Measurements from ENCODE around the gene ATP2B2. TPM values are rescaled to one million over a fixed set of nuclear protein-coding genes. Genes with fewer than 3 reads are reported as not detected.

The ATP2B2 gene
- total RNA-seq, 2 donors from 2014 or later = 0.14 to 0.74 TPM

- H3K4me1 ChIP-seq (replicated peaks) = no peaks in the 10 kb centered on the region
- 91% methylated on average over 9 of the region's 9 CpGs for WGBS
- H3K27me3 ChIP-seq (replicated peaks; ENCODE audit: insufficient read depth) = no peaks in the 10 kb centered on the region
- no peak overlapping the region for H3K4me3 ChIP-seq
- no peaks in the 10 kb centered on the region for H3K9me3 ChIP-seq
- no peak overlapping the region for H3K27ac ChIP-seq
- DNase-seq (ENCODE audit: low spot score) = no peak
- intact Hi-C loops (cut with DNase I) = no loop called here
- TF ChIP-seq POLR2AphosphoS5 (IDR thresholded peaks at IDR 0.05) = no peak
- no peak for TF ChIP-seq CTCF (IDR thresholded peaks at IDR 0.05)
- no peak for TF ChIP-seq POLR2A (IDR thresholded peaks at IDR 0.05)
- no peaks in the 10 kb centered on the region for H3K36me3 ChIP-seq
These were observed 93.6 kb downstream of the ATP2B2 start for GRCh38 chr3:10411598-10412332.

- no peak for DNase-seq (ENCODE audit: low spot score)
- Histone ChIP-seq H3K27me3 (replicated peaks; ENCODE audit: insufficient read depth) (no peaks in the 10 kb centered on the region), H3K27ac (no peak overlapping the region), H3K9me3 (no peaks in the 10 kb centered on the region), H3K36me3 (no peaks in the 10 kb centered on the region), H3K4me3 (no peak overlapping the region), H3K4me1 (replicated peaks) (no peaks in the 10 kb centered on the region)
- TF ChIP-seq POLR2A (IDR thresholded peaks at IDR 0.05) = no peak
- TF ChIP-seq CTCF (IDR thresholded peaks at IDR 0.05) = no peak
- no peak for TF ChIP-seq POLR2AphosphoS5 (IDR thresholded peaks at IDR 0.05)
- WGBS = 81% methylated on average over 21 of the region's 21 CpGs
- intact Hi-C loops (cut with DNase I) = no loop called here
These were observed 94.9 kb downstream of the ATP2B2 start for GRCh38 chr3:10410383-10411002.

GRCh38 chr3:10408680-10409079, 96.7 kb downstream of the ATP2B2 start:
- intact Hi-C loops (cut with DNase I) = no loop called here
- H3K4me3 ChIP-seq = no peak overlapping the region
- no peak overlapping the region for H3K27ac ChIP-seq
- DNase-seq (ENCODE audit: low spot score) = no peak
- no peaks in the 10 kb centered on the region for H3K9me3 ChIP-seq
- TF ChIP-seq POLR2A (IDR thresholded peaks at IDR 0.05) = no peak
- H3K4me1 ChIP-seq (replicated peaks) = no peaks in the 10 kb centered on the region
- H3K36me3 ChIP-seq = no peaks in the 10 kb centered on the region
- 88% methylated on average over 8 of the region's 8 CpGs for WGBS
- no peaks in the 10 kb centered on the region for H3K27me3 ChIP-seq (replicated peaks; ENCODE audit: insufficient read depth)

GRCh38 chr3:10407361-10407760, 98.0 kb downstream of the ATP2B2 start:
- Histone ChIP-seq H3K4me3 (no peak overlapping the region), H3K27ac (no peak overlapping the region), H3K9me3 (no peaks in the 10 kb centered on the region), H3K27me3 (replicated peaks; ENCODE audit: insufficient read depth) (no peaks in the 10 kb centered on the region), H3K36me3 (no peaks in the 10 kb centered on the region), H3K4me1 (replicated peaks) (no peaks in the 10 kb centered on the region)
- no peak for DNase-seq (ENCODE audit: low spot score)
- TF ChIP-seq POLR2AphosphoS5 (IDR thresholded peaks at IDR 0.05) = no peak
- TF ChIP-seq CTCF (IDR thresholded peaks at IDR 0.05) = no peak
- no peak for TF ChIP-seq POLR2A (IDR thresholded peaks at IDR 0.05)
- 79% methylated on average over 8 of the region's 8 CpGs for WGBS
- intact Hi-C loops (cut with DNase I) = no loop called here

GRCh38 chr3:10406414-10406813, 99.0 kb downstream of the ATP2B2 start:
- WGBS = 64% methylated on average over 6 of the region's 6 CpGs
- TF ChIP-seq CTCF (IDR thresholded peaks at IDR 0.05) = no peak
- no peak for TF ChIP-seq POLR2A (IDR thresholded peaks at IDR 0.05)
- no peak for TF ChIP-seq POLR2AphosphoS5 (IDR thresholded peaks at IDR 0.05)

More at GRCh38 chr3:10406414-10406813, 99.0 kb downstream of the ATP2B2 start:
- Histone ChIP-seq H3K4me3 (no peak overlapping the region), H3K36me3 (no peaks in the 10 kb centered on the region), H3K27me3 (replicated peaks; ENCODE audit: insufficient read depth) (no peaks in the 10 kb centered on the region), H3K27ac (no peak overlapping the region), H3K4me1 (replicated peaks) (no peaks in the 10 kb centered on the region), H3K9me3 (no peaks in the 10 kb centered on the region)
- DNase-seq (ENCODE audit: low spot score) = no peak
- intact Hi-C loops (cut with DNase I) = no loop called here
